Progenitor cell of endocrine pancreas (in vitro differentiated cells): ENCODE data around the gene TFDP2. TPM values are rescaled to one million over a fixed set of nuclear protein-coding genes. Genes with fewer than 3 reads are reported as not detected.
"Not testable (repeated sequence)": the region's sequence is repeated elsewhere in the genome, so short reads cannot be mapped to it uniquely, and the experiment has no call there.

Experiments
- DNase-seq: peaks from one replicate; pipeline ENCODE4 v3.0.0; 2021; ENCODE audit warnings: low spot score; ENCODE audit not compliant: unreplicated experiment
- H3K27ac Mint-ChIP-seq: 2 replicates; pipeline ENCODE4 v1.8.0; 2021; ENCODE audit warnings: mild to moderate bottlenecking, moderate library complexity, mixed read lengths
- H3K27me3 Mint-ChIP-seq: 2 replicates; pipeline ENCODE4 v1.8.0; 2021; ENCODE audit warnings: mixed read lengths
- H3K36me3 Mint-ChIP-seq: 2 replicates; pipeline ENCODE4 v1.8.0; 2022; ENCODE audit warnings: mixed read lengths; ENCODE audit not compliant: insufficient read depth
- H3K4me1 Mint-ChIP-seq: 2 replicates; pipeline ENCODE4 v1.8.0; 2021; ENCODE audit warnings: low read depth, mixed read lengths
- H3K4me3 Mint-ChIP-seq: 2 replicates; pipeline ENCODE4 v1.8.0; 2021; ENCODE audit warnings: low read depth, mild to moderate bottlenecking, moderate library complexity, mixed read lengths
- H3K9me3 Mint-ChIP-seq: 2 replicates; pipeline ENCODE4 v1.8.0; 2021; ENCODE audit warnings: low read depth, mixed read lengths
- CTCF ChIP-seq: fragments of 200-600 bp; sonication (generic); IDR thresholded peaks from one replicate; pipeline ENCODE4 v1.5.0; 2021; ENCODE audit warnings: antibody characterized with exemption, mild to moderate bottlenecking; ENCODE audit not compliant: unreplicated experiment
- total RNA-seq: library from RNA; stranded (reverse); gene quantifications from 2 replicates; pipeline ENCODE4 v1.2.1, GENCODE V29; 2021

The TFDP2 gene
- total RNA-seq, 1 donor from 2014 or later: 94.4 TPM

GRCh38 chr3:142013993-142014392 lies 135.4 kb downstream of the TFDP2 start:
- DNase-seq: no peak
- H3K9me3 Mint-ChIP-seq: no peaks in the 10 kb centered on the region
- H3K27me3 Mint-ChIP-seq: no peaks in the 10 kb centered on the region
- H3K4me1 Mint-ChIP-seq: peaks cover 2% of the 10 kb centered on the region
- no peak overlapping the region for H3K4me3 Mint-ChIP-seq
- TF ChIP-seq CTCF: no peak
- H3K36me3 Mint-ChIP-seq: peaks cover 6% of the 10 kb centered on the region
- H3K27ac Mint-ChIP-seq: no peak overlapping the region

GRCh38 chr3:142013326-142013980 lies 135.9 kb downstream of the TFDP2 start:
- H3K4me1 Mint-ChIP-seq: peaks cover 2% of the 10 kb centered on the region
- H3K27ac Mint-ChIP-seq: no peak overlapping the region
- peaks cover 5% of the 10 kb centered on the region for H3K36me3 Mint-ChIP-seq
- H3K27me3 Mint-ChIP-seq: no peaks in the 10 kb centered on the region
- H3K4me3 Mint-ChIP-seq: no peak overlapping the region
- TF ChIP-seq CTCF: no peak
- no peak for DNase-seq
- H3K9me3 Mint-ChIP-seq: no peaks in the 10 kb centered on the region

GRCh38 chr3:142009029-142009428 lies 140.3 kb downstream of the TFDP2 start:
- peaks cover 7% of the 10 kb centered on the region for H3K36me3 Mint-ChIP-seq

GRCh38 chr3:142007710-142008399 lies 141.5 kb downstream of the TFDP2 start:
- no peak overlapping the region for H3K27ac Mint-ChIP-seq
- no peaks in the 10 kb centered on the region for H3K4me1 Mint-ChIP-seq
- H3K4me3 Mint-ChIP-seq: no peak overlapping the region
- H3K27me3 Mint-ChIP-seq: no peaks in the 10 kb centered on the region
- H3K9me3 Mint-ChIP-seq: no peaks in the 10 kb centered on the region
- TF ChIP-seq CTCF: no peak
- H3K36me3 Mint-ChIP-seq: peaks cover 7% of the 10 kb centered on the region
- DNase-seq: no peak

More at GRCh38 chr3:142009029-142009428, 140.3 kb downstream of the TFDP2 start:
- Mint-ChIP-seq H3K27ac (no peak overlapping the region), H3K9me3 (no peaks in the 10 kb centered on the region), H3K4me1 (no peaks in the 10 kb centered on the region), H3K27me3 (no peaks in the 10 kb centered on the region), H3K4me3 (no peak overlapping the region)
- no peak for TF ChIP-seq CTCF
- DNase-seq: no peak

GRCh38 chr3:142004957-142005356 lies 144.4 kb downstream of the TFDP2 start:
- H3K36me3 Mint-ChIP-seq: peaks cover 17% of the 10 kb centered on the region
- not testable (repeated sequence) for H3K4me1 Mint-ChIP-seq, H3K27ac Mint-ChIP-seq, H3K4me3 Mint-ChIP-seq, H3K27me3 Mint-ChIP-seq, DNase-seq, H3K9me3 Mint-ChIP-seq

GRCh38 chr3:142004025-142004424 lies 145.3 kb downstream of the TFDP2 start:
- Mint-ChIP-seq H3K27ac (no peak overlapping the region), H3K36me3 (peaks cover 18% of the 10 kb centered on the region), H3K27me3 (no peaks in the 10 kb centered on the region), H3K9me3 (no peaks in the 10 kb centered on the region), H3K4me1 (no peaks in the 10 kb centered on the region), H3K4me3 (no peak overlapping the region)
- TF ChIP-seq CTCF: no peak
- DNase-seq: no peak
